Testis (tissue), 2 donors: ENCODE measurements around the gene CALM3.
A peak's percentile ranks its signal among the peaks of the same experiment; 100 is the strongest.

Source experiments
- POLR2A ChIP-seq: fragments of 450-650 bp; IDR thresholded peaks from one replicate; pipeline ENCODE4 v1.6.1; 2017; ENCODE audit warnings: antibody characterized with exemption, mild to moderate bottlenecking, moderate library complexity
- TF ChIP-seq, protein P1 (sequence below), 3 experiments: fragments of 450-650 bp in 2 of 3; fragments of 200-600 bp in 1 of 3; sonication (generic) in 1 of 3; IDR thresholded peaks; one replicate each; pipeline ENCODE4 v1.5.1; 2016 to 2019; ENCODE audit warnings: antibody characterized with exemption in 3 of 3, mild to moderate bottlenecking in 2 of 3, moderate library complexity in 1 of 3

DNA sequence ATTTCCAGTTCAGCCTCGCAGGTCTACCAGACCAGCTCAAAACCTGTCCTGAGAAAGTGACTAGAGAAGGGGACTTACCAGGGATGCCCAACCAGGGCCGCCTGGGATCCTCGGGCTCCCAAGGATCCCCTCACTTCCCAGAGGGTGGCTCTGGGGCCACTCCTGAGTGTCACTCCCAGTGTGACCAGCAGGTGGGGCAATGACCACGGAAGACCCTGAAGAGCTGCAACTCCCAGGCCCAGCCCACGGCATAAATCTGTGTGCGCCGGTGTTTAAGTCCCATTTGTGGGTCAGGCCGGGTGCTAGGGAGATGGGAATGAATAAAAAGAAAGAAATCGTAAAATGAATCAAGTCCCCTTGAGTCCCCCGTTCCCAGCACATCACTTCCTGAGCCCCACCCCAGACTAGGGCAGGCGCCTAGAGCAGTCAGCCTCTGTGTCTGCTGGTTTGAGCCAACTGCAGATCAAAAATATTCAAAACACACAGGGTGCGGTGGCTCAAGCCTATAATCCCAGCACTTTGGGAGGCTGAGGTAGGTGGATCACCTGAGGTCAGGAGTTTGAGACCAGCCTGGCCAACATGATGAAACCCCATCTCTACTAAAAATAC lies 13.1 kb downstream of the CALM3 start:
- TF ChIP-seq, protein P1, sequence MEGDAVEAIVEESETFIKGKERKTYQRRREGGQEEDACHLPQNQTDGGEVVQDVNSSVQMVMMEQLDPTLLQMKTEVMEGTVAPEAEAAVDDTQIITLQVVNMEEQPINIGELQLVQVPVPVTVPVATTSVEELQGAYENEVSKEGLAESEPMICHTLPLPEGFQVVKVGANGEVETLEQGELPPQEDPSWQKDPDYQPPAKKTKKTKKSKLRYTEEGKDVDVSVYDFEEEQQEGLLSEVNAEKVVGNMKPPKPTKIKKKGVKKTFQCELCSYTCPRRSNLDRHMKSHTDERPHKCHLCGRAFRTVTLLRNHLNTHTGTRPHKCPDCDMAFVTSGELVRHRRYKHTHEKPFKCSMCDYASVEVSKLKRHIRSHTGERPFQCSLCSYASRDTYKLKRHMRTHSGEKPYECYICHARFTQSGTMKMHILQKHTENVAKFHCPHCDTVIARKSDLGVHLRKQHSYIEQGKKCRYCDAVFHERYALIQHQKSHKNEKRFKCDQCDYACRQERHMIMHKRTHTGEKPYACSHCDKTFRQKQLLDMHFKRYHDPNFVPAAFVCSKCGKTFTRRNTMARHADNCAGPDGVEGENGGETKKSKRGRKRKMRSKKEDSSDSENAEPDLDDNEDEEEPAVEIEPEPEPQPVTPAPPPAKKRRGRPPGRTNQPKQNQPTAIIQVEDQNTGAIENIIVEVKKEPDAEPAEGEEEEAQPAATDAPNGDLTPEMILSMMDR (IDR thresholded peaks at IDR 0.05), result peak; percentile 71 to 91 (median 82)
- no peak for TF ChIP-seq POLR2A
